ENCODE data around the gene CRAMP1.

DNA sequence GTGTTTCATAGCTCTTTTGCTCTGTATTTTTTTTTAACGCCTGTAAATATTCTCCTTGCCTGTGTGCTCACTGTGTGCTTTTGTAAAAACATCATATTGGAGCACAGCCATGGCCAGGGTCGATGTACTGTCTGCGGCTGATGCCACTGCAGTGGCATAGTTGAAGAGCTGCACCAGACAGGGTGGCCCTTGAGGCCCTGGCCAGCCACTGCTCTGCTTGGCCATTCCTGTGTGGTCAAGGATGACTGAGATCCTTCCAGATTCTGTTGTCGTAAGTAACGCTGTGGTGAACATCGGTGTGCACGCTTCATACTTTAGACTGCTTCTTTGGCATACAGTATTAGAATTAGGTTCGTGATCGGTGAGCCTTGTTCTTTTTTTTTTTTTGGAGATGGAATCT, 14.6 kb downstream of the CRAMP1 start:
- no peak for TF ChIP-seq POLR2A (IDR thresholded peaks at IDR 0.05)
- TF ChIP-seq, protein P1, sequence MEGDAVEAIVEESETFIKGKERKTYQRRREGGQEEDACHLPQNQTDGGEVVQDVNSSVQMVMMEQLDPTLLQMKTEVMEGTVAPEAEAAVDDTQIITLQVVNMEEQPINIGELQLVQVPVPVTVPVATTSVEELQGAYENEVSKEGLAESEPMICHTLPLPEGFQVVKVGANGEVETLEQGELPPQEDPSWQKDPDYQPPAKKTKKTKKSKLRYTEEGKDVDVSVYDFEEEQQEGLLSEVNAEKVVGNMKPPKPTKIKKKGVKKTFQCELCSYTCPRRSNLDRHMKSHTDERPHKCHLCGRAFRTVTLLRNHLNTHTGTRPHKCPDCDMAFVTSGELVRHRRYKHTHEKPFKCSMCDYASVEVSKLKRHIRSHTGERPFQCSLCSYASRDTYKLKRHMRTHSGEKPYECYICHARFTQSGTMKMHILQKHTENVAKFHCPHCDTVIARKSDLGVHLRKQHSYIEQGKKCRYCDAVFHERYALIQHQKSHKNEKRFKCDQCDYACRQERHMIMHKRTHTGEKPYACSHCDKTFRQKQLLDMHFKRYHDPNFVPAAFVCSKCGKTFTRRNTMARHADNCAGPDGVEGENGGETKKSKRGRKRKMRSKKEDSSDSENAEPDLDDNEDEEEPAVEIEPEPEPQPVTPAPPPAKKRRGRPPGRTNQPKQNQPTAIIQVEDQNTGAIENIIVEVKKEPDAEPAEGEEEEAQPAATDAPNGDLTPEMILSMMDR (IDR thresholded peaks at IDR 0.05), result no peak
